ENCODE results near the gene TCERG1L.
"Not testable (repeated sequence)": the region's sequence is repeated elsewhere in the genome, so short reads cannot be mapped to it uniquely, and the experiment has no call there.

The TCERG1L gene

GRCh38 chr10:131248376-131249165 is 63.0 kb downstream of the TCERG1L start:
- no peak for DNase-seq (ENCODE audit: low read depth)

- no peak for DNase-seq (ENCODE audit: low read depth)
Observed at GRCh38 chr10:131247873-131248272, 63.6 kb downstream of the TCERG1L start.

GRCh38 chr10:131246775-131247174 is 64.7 kb downstream of the TCERG1L start:
- no peak for DNase-seq (ENCODE audit: low read depth)

GRCh38 chr10:131246089-131246488 is 65.4 kb downstream of the TCERG1L start:
- DNase-seq (ENCODE audit: low read depth): no peak

- DNase-seq (ENCODE audit: low read depth): no peak
Observed at GRCh38 chr10:131245475-131246059, 66.0 kb downstream of the TCERG1L start.

GRCh38 chr10:131244836-131245235 is 66.7 kb downstream of the TCERG1L start:
- DNase-seq (ENCODE audit: low read depth): no peak

GRCh38 chr10:131243076-131243475 is 68.4 kb downstream of the TCERG1L start:
- no peak for DNase-seq (ENCODE audit: low read depth)

GRCh38 chr10:131242007-131242406 is 69.5 kb downstream of the TCERG1L start:
- no peak for DNase-seq (ENCODE audit: low read depth)

GRCh38 chr10:131240691-131241090 is 70.8 kb downstream of the TCERG1L start:
- no peak for DNase-seq (ENCODE audit: low read depth)

- DNase-seq (ENCODE audit: low read depth): no peak
Observed at GRCh38 chr10:131239926-131240325, 71.6 kb downstream of the TCERG1L start.

- DNase-seq (ENCODE audit: low read depth): no peak
Observed at GRCh38 chr10:131239450-131239849, 72.1 kb downstream of the TCERG1L start.

- DNase-seq (ENCODE audit: low read depth): no peak
Observed at GRCh38 chr10:131238669-131239280, 72.7 kb downstream of the TCERG1L start.

- DNase-seq (ENCODE audit: low read depth): no peak
Observed at GRCh38 chr10:131237991-131238651, 73.4 kb downstream of the TCERG1L start.

GRCh38 chr10:131234606-131235005 is 76.9 kb downstream of the TCERG1L start:
- DNase-seq (ENCODE audit: low read depth): not testable (repeated sequence)

GRCh38 chr10:131233611-131234258 is 77.8 kb downstream of the TCERG1L start:
- no peak for DNase-seq (ENCODE audit: low read depth)

GRCh38 chr10:131231965-131232541 is 79.5 kb downstream of the TCERG1L start:
- no peak for DNase-seq (ENCODE audit: low read depth)

- no peak for DNase-seq (ENCODE audit: low read depth)
Observed at GRCh38 chr10:131231323-131231964, 80.1 kb downstream of the TCERG1L start.

GRCh38 chr10:131230641-131231322 is 80.7 kb downstream of the TCERG1L start:
- no peak for DNase-seq (ENCODE audit: low read depth)

- no peak for DNase-seq (ENCODE audit: low read depth)
Observed at GRCh38 chr10:131230166-131230565, 81.4 kb downstream of the TCERG1L start.

GRCh38 chr10:131227163-131227740 is 84.3 kb downstream of the TCERG1L start:
- DNase-seq (ENCODE audit: low read depth): no peak

Data from stimulated activated CD8-positive, alpha-beta memory T cell treated with anti-CD3 and anti-CD28 coated beads, Interleukin-12 subunit alpha, Interleukin-12 subunit beta, amount 100 ng/mL, for 4 hours (primary cell).